ENCODE measurements around the gene GRHL1.
"Not testable (repeated sequence)": the region's sequence is repeated elsewhere in the genome, so short reads cannot be mapped to it uniquely, and the experiment has no call there.

The GRHL1 gene

GRCh38 chr2:10029875-10030223, 78.4 kb downstream of the GRHL1 start:
- peaks cover 11% of the 10 kb centered on the region; the same call in 1 of the 2 replicates for H3K27me3 ChIP-seq (ENCODE audit: control insufficient read depth, low read length)
- H4K20me1 ChIP-seq (ENCODE audit: control insufficient read depth, insufficient read depth, low read depth, low read length), result no peaks in the 10 kb centered on the region
- no peak overlapping the region for H3K27ac ChIP-seq (ENCODE audit: low read depth, low read length)
- no peaks in the 10 kb centered on the region for H3K9me3 ChIP-seq (ENCODE audit: control insufficient read depth, insufficient read depth, low read length)
- TF ChIP-seq EZH2phosphoT487 (IDR thresholded peaks at IDR 0.05; ENCODE audit: borderline replicate concordance, low read length) (no peak), CTCF (IDR thresholded peaks at IDR 0.05; ENCODE audit: low read depth, low read length, poor library complexity, severe bottlenecking) (no peak)
- no peaks in the 10 kb centered on the region for H3K79me2 ChIP-seq (ENCODE audit: control insufficient read depth, low read length)
- no peaks in the 10 kb centered on the region for H3K36me3 ChIP-seq (ENCODE audit: control insufficient read depth, low read length)
- no peak overlapping the region for H3K4me2 ChIP-seq (ENCODE audit: low read length)
- no peaks in the 10 kb centered on the region for H3K4me1 ChIP-seq (ENCODE audit: control insufficient read depth, low read length)
- H3K4me3 ChIP-seq (ENCODE audit: low read length), result no peak overlapping the region
- H3F3A ChIP-seq (ENCODE audit: control insufficient read depth, insufficient read depth), result no peaks in the 10 kb centered on the region
- H3K9me2 ChIP-seq (replicated peaks; ENCODE audit: control insufficient read depth, low read length), result no peaks in the 10 kb centered on the region

- Histone ChIP-seq H3K36me3 (ENCODE audit: control insufficient read depth, low read length) (no peaks in the 10 kb centered on the region), H3K4me2 (ENCODE audit: low read length) (no peak overlapping the region), H4K20me1 (ENCODE audit: control insufficient read depth, insufficient read depth, low read depth, low read length) (no peaks in the 10 kb centered on the region), H3K27ac (ENCODE audit: low read depth, low read length) (no peak overlapping the region), H3F3A (ENCODE audit: control insufficient read depth, insufficient read depth) (no peaks in the 10 kb centered on the region), H3K79me2 (ENCODE audit: control insufficient read depth, low read length) (no peaks in the 10 kb centered on the region), H3K27me3 (ENCODE audit: control insufficient read depth, low read length) (peaks cover 11% of the 10 kb centered on the region; the same call in 1 of the 2 replicates), H3K4me1 (ENCODE audit: control insufficient read depth, low read length) (no peaks in the 10 kb centered on the region), H3K9me3 (ENCODE audit: control insufficient read depth, insufficient read depth, low read length) (no peaks in the 10 kb centered on the region), H3K9me2 (replicated peaks; ENCODE audit: control insufficient read depth, low read length) (no peaks in the 10 kb centered on the region), H3K4me3 (ENCODE audit: low read length) (no peak overlapping the region)
- no peak for TF ChIP-seq EZH2phosphoT487 (IDR thresholded peaks at IDR 0.05; ENCODE audit: borderline replicate concordance, low read length)
- TF ChIP-seq CTCF (IDR thresholded peaks at IDR 0.05; ENCODE audit: low read depth, low read length, poor library complexity, severe bottlenecking), result no peak
Observed at GRCh38 chr2:10030311-10030736, 78.8 kb downstream of the GRHL1 start.

- not testable (repeated sequence) for H3F3A ChIP-seq (ENCODE audit: control insufficient read depth, insufficient read depth); H3K9me3 ChIP-seq (ENCODE audit: control insufficient read depth, insufficient read depth, low read length); H3K4me3 ChIP-seq (ENCODE audit: low read length); H3K9me2 ChIP-seq (replicated peaks; ENCODE audit: control insufficient read depth, low read length); H3K27ac ChIP-seq (ENCODE audit: low read depth, low read length); H3K4me1 ChIP-seq (ENCODE audit: control insufficient read depth, low read length); H3K4me2 ChIP-seq (ENCODE audit: low read length); H3K79me2 ChIP-seq (ENCODE audit: control insufficient read depth, low read length); H3K36me3 ChIP-seq (ENCODE audit: control insufficient read depth, low read length); H4K20me1 ChIP-seq (ENCODE audit: control insufficient read depth, insufficient read depth, low read depth, low read length)
- H3K27me3 ChIP-seq (ENCODE audit: control insufficient read depth, low read length), result peaks cover 11% of the 10 kb centered on the region; the same call in 1 of the 2 replicates
Observed at GRCh38 chr2:10030798-10031197, 79.3 kb downstream of the GRHL1 start.

GRCh38 chr2:10031886-10032745, 80.6 kb downstream of the GRHL1 start:
- H3K4me3 ChIP-seq (ENCODE audit: low read length), result no peak overlapping the region
- no peak overlapping the region for H3K27ac ChIP-seq (ENCODE audit: low read depth, low read length)
- H3K9me3 ChIP-seq (ENCODE audit: control insufficient read depth, insufficient read depth, low read length), result no peaks in the 10 kb centered on the region
- no peaks in the 10 kb centered on the region for H3K79me2 ChIP-seq (ENCODE audit: control insufficient read depth, low read length)
- no peaks in the 10 kb centered on the region for H3K36me3 ChIP-seq (ENCODE audit: control insufficient read depth, low read length)
- no peaks in the 10 kb centered on the region for H3F3A ChIP-seq (ENCODE audit: control insufficient read depth, insufficient read depth)
- no peaks in the 10 kb centered on the region for H4K20me1 ChIP-seq (ENCODE audit: control insufficient read depth, insufficient read depth, low read depth, low read length)
- H3K9me2 ChIP-seq (replicated peaks; ENCODE audit: control insufficient read depth, low read length), result no peaks in the 10 kb centered on the region
- no peak overlapping the region for H3K4me2 ChIP-seq (ENCODE audit: low read length)
- H3K4me1 ChIP-seq (ENCODE audit: control insufficient read depth, low read length), result no peaks in the 10 kb centered on the region
- peaks cover 11% of the 10 kb centered on the region; the same call in 1 of the 2 replicates for H3K27me3 ChIP-seq (ENCODE audit: control insufficient read depth, low read length)
- TF ChIP-seq EZH2phosphoT487 (IDR thresholded peaks at IDR 0.05; ENCODE audit: borderline replicate concordance, low read length) (no peak), CTCF (IDR thresholded peaks at IDR 0.05; ENCODE audit: low read depth, low read length, poor library complexity, severe bottlenecking) (no peak)
